Type B pancreatic cell (in vitro differentiated cells): ENCODE data around the gene SUSD3. TPM values are rescaled to one million over a fixed set of nuclear protein-coding genes. Genes with fewer than 3 reads are reported as not detected.

Source experiments
- DNase-seq: peaks from one replicate; pipeline ENCODE4 v3.0.0; 2021; ENCODE audit warnings: mixed read lengths; ENCODE audit not compliant: unreplicated experiment; ENCODE audit errors: extremely low spot score
- H3K27ac Mint-ChIP-seq: 2 replicates; pipeline ENCODE4 v1.8.0; 2021; ENCODE audit warnings: mild to moderate bottlenecking, mixed read lengths
- H3K27me3 Mint-ChIP-seq: 2 replicates; pipeline ENCODE4 v1.8.0; 2021; ENCODE audit warnings: mixed read lengths
- H3K36me3 Mint-ChIP-seq: 2 replicates; pipeline ENCODE4 v1.8.0; 2021; ENCODE audit warnings: mixed read lengths
- H3K4me1 Mint-ChIP-seq: one replicate; pipeline ENCODE4 v1.8.0; 2021; ENCODE audit warnings: mixed read lengths; ENCODE audit not compliant: unreplicated experiment
- H3K4me3 Mint-ChIP-seq: 2 replicates; pipeline ENCODE4 v1.8.0; 2021; ENCODE audit warnings: mild to moderate bottlenecking, mixed read lengths
- H3K9me3 Mint-ChIP-seq: 2 replicates; pipeline ENCODE4 v1.8.0; 2021; ENCODE audit warnings: mixed read lengths
- total RNA-seq: library from RNA; stranded (reverse); gene quantifications from 2 replicates; pipeline ENCODE4 v1.2.1, GENCODE V29; 2021; ENCODE audit warnings: low replicate concordance
- TF ChIP-seq, protein P1 (sequence below): fragments of 200-600 bp; sonication (generic); conservative IDR thresholded peaks from 2 replicates; pipeline ENCODE4 v1.5.0; 2021; ENCODE audit warnings: antibody characterized with exemption, mild to moderate bottlenecking

The SUSD3 gene
- total RNA-seq, 1 donor from 2014 or later, result 1.5 TPM

DNA sequence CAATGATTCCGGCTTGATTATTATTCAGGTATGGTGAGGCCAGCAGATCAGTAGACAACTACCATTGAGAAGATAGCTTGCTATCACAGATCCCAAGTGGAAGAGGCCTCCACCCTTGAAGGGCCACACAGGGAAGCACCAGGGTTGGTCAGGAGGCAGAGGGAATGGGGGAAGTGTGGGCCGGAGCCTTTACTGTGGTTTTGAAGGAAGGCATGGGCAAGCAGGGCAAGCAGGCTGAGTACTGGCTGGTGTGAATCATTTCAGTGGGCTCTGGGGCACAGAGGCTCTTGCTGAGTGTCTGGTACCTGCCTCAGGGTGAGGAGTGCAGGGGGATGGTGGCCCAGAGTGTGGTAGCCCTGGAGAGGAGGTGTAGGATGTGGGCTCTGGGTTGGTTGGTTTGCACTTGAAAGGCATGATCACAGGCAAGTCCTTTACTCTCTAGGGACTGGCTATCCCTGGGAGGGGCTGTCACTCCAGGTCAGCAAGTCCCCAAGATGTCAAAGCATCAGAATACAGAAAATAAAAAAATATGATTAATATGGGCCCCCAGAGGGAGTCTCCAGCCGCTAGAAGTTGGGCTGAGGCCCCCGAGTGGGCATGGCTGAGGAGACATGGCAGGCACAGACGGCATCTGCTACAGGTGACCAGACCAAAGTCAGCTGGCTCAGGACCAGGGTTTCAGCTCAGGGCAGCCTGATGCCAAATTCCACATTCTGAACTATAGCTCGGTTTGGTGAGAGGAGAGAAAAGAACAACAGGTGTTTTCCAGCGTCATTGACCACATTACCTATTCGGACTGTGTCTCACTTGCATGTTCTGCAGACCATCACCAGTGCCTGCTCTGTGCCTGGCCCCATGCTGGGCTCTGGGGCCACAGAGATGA lies 9.7 kb upstream of the SUSD3 start:
- DNase-seq, result no peak
- Mint-ChIP-seq H3K36me3 (no peaks in the 10 kb centered on the region), H3K4me1 (peaks cover 5% of the 10 kb centered on the region), H3K27me3 (peaks cover 9% of the 10 kb centered on the region), H3K27ac (no peak overlapping the region), H3K4me3 (no peak overlapping the region), H3K9me3 (no peaks in the 10 kb centered on the region)
- TF ChIP-seq, protein P1, sequence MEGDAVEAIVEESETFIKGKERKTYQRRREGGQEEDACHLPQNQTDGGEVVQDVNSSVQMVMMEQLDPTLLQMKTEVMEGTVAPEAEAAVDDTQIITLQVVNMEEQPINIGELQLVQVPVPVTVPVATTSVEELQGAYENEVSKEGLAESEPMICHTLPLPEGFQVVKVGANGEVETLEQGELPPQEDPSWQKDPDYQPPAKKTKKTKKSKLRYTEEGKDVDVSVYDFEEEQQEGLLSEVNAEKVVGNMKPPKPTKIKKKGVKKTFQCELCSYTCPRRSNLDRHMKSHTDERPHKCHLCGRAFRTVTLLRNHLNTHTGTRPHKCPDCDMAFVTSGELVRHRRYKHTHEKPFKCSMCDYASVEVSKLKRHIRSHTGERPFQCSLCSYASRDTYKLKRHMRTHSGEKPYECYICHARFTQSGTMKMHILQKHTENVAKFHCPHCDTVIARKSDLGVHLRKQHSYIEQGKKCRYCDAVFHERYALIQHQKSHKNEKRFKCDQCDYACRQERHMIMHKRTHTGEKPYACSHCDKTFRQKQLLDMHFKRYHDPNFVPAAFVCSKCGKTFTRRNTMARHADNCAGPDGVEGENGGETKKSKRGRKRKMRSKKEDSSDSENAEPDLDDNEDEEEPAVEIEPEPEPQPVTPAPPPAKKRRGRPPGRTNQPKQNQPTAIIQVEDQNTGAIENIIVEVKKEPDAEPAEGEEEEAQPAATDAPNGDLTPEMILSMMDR, result no peak

DNA sequence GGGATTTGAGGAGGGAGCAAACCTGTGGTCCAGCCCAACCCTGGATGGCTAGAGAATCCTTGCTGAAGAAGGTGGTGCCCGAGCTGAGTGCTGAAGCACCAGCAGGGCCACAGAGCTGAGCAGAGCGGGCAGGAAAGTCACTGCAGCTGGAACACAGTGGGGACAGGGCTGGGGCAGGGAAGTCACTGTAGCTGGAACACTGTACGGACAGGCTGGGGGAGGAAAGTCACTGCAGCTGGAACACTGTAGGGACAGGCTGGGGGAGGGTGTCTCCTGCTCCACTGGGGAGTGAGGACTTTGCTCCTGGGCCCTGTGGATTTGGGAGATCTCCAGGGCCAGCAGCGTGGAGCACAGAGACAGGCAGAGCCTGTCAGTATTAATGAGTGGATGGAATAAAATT lies 9.0 kb upstream of the SUSD3 start:
- Mint-ChIP-seq H3K27ac (no peak overlapping the region), H3K9me3 (no peaks in the 10 kb centered on the region), H3K4me1 (peaks cover 7% of the 10 kb centered on the region), H3K27me3 (peaks cover 9% of the 10 kb centered on the region), H3K36me3 (no peaks in the 10 kb centered on the region), H3K4me3 (no peak overlapping the region)
- TF ChIP-seq, protein P1, result no peak
- no peak for DNase-seq

DNA sequence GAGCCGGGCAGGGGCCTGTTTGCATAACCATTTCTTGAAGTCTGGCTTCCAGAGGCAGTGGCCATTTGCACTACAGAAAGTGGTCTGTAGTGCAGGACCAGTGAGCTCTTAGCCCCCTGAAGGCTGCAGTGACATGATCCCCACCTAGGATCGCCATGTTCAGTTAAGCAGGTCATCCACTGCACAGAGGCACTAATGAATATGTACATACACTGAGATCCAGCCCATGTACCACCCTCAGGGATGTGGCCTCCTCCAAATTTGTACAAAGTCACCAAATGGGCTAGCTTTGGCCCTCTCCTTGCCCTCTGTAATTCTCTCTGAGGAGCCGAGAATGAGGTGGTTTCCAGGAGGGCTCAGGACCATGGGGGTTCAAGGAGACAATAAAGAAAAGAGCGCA lies 8.3 kb upstream of the SUSD3 start:
- Mint-ChIP-seq H3K9me3 (no peaks in the 10 kb centered on the region), H3K27ac (no peak overlapping the region), H3K27me3 (peaks cover 9% of the 10 kb centered on the region), H3K4me3 (no peak overlapping the region), H3K4me1 (peaks cover 7% of the 10 kb centered on the region), H3K36me3 (no peaks in the 10 kb centered on the region)
- TF ChIP-seq, protein P1, result no peak
- DNase-seq, result no peak

DNA sequence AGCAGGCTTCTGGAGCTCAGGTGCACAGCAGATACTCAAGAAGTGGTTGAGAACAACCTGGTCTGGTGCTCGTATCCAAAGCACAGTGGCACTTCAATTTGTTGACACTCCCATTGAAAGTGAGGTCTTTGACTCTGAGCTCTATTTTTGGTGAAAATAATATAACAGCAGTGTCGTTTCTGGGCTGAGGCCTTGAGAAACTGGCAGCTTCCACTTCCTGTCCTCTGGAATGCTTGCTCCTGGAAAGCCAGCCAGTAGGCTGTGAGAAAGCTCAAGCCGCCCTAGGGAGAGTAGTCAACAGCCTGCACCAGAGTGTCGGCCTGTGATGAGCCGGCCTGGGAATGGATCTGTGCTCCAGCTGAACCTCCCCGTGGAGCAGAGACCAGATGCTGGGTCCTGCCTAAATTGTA lies 6.8 kb upstream of the SUSD3 start:
- DNase-seq, result no peak

DNA sequence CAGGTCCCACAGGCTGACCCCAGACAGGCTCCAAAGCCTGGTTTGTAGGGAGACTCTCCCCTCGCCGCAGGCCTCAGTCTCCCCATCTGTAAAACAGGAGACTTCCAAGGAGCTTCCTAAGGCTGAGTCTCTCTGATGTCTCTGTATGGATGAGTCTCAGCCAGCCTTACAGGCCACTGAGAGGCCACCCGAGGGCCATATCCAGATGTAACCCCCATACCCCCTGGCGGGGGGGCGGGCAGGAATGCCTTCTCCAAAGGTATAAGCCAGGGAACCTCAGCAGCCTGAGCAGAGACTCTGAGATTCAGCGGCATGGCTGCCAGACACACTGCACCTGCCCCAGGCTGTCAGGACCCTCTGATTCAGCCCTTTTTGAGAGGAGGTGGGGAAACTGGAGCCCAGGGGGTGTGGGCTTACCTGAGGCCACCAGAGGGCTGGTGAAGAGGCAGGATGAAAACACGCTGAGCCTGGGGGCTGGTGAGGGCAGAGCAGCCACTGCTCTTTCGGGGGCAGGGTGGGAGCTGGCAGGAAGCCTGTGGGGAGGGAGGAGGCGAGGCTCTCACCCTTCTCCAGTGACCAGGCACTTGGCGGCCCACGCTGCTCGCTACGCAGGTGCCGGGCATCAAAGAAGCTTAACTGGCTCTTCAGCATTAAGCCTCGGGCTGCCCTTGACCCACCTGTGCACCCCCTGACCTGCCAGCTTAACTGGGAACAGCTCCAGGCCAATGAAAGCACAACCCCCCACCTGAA lies 5.5 kb upstream of the SUSD3 start:
- Mint-ChIP-seq H3K36me3 (no peaks in the 10 kb centered on the region), H3K4me1 (peaks cover 7% of the 10 kb centered on the region), H3K27ac (no peak overlapping the region), H3K9me3 (no peaks in the 10 kb centered on the region), H3K4me3 (no peak overlapping the region), H3K27me3 (peaks cover 3% of the 10 kb centered on the region)
- TF ChIP-seq, protein P1, result peak; percentile 27
- no peak for DNase-seq

More for the DNA sequence above, 6.8 kb upstream of the SUSD3 start:
- Mint-ChIP-seq H3K9me3 (no peaks in the 10 kb centered on the region), H3K36me3 (no peaks in the 10 kb centered on the region), H3K27me3 (peaks cover 9% of the 10 kb centered on the region), H3K27ac (no peak overlapping the region), H3K4me1 (peaks cover 7% of the 10 kb centered on the region), H3K4me3 (no peak overlapping the region)
- TF ChIP-seq, protein P1, result no peak
